OCI-LY1 (cell line): ENCODE results near the gene TNFRSF6B.

ENCODE experiments used
- H2AFZ ChIP-seq: fragments of 200-600 bp; sonication (generic), shearing (Covaris generic); 2 replicates; pipeline ENCODE4 v1.6.0; 2014; ENCODE audit warnings: antibody characterized with exemption, mild to moderate bottlenecking, low read length
- H3F3A ChIP-seq: fragments of 200-600 bp; sonication (generic), shearing (Covaris generic); 2 replicates; pipeline ENCODE4 v1.6.0; 2014; ENCODE audit warnings: mild to moderate bottlenecking, antibody characterized with exemption, low read length, moderate library complexity; ENCODE audit not compliant: insufficient read depth
- H3K27ac ChIP-seq: fragments of 200-600 bp; sonication (generic); 2 replicates; pipeline ENCODE4 v1.5.1; 2014; ENCODE audit warnings: low read length, mixed run types, mild to moderate bottlenecking, low read depth; ENCODE audit not compliant: poor library complexity, severe bottlenecking
- H3K27me3 ChIP-seq: fragments of 200-600 bp; sonication (generic); 2 replicates; pipeline ENCODE4 v1.6.0; 2014; ENCODE audit warnings: antibody characterized with exemption, mild to moderate bottlenecking, low read length, moderate library complexity; ENCODE audit not compliant: insufficient read depth
- H3K36me3 ChIP-seq: fragments of 200-600 bp; sonication (generic); 2 replicates; pipeline ENCODE4 v1.6.1; 2014; ENCODE audit warnings: mild to moderate bottlenecking, antibody characterized with exemption, low read length, moderate library complexity, mixed read lengths; ENCODE audit not compliant: insufficient read depth
- H3K4me1 ChIP-seq: fragments of 200-600 bp; sonication (generic); 2 replicates; pipeline ENCODE4 v1.5.1; 2014; ENCODE audit warnings: mild to moderate bottlenecking, low read length, moderate library complexity; ENCODE audit not compliant: insufficient read depth, severe bottlenecking
- H3K4me2 ChIP-seq: fragments of 200-600 bp; sonication (generic), shearing (Covaris generic); 2 replicates; pipeline ENCODE4 v1.6.1; 2014; ENCODE audit warnings: low read length
- H3K4me3 ChIP-seq: fragments of 200-600 bp; sonication (generic); 2 replicates; pipeline ENCODE4 v1.5.1; 2014; ENCODE audit warnings: low read length, low read depth, mild to moderate bottlenecking, mixed read lengths; ENCODE audit not compliant: poor library complexity, severe bottlenecking
- H3K79me2 ChIP-seq: fragments of 200-600 bp; shearing (Covaris generic); 2 replicates; pipeline ENCODE4 v1.6.1; 2016; ENCODE audit warnings: mixed run types, low read length, mixed read lengths; ENCODE audit not compliant: insufficient read depth
- H3K9ac ChIP-seq: fragments of 200-600 bp; sonication (generic), shearing (Covaris generic); 2 replicates; pipeline ENCODE4 v1.6.1; 2014; ENCODE audit warnings: mild to moderate bottlenecking, low read length, mixed read lengths
- H3K9me2 ChIP-seq: fragments of 200-600 bp; sonication (generic), shearing (Covaris generic); 2 replicates; pipeline ENCODE4 v1.6.1; 2014; ENCODE audit warnings: low read depth, mild to moderate bottlenecking, low read length, mixed read lengths
- H3K9me3 ChIP-seq: fragments of 200-600 bp; shearing (Covaris generic); 2 replicates; pipeline ENCODE4 v1.6.1; 2014; ENCODE audit warnings: low read length, mixed read lengths
- H4K20me1 ChIP-seq: fragments of 200-600 bp; sonication (generic), shearing (Covaris generic); 2 replicates; pipeline ENCODE4 v1.6.0; 2016; ENCODE audit warnings: mild to moderate bottlenecking, low read length; ENCODE audit not compliant: insufficient read depth
- EZH2 ChIP-seq: fragments of 200-600 bp; sonication (generic), shearing (Covaris generic); IDR thresholded peaks from 2 replicates; pipeline ENCODE4 v1.8.0; 2017; ENCODE audit warnings: borderline replicate concordance, mixed run types, mild to moderate bottlenecking, antibody characterized with exemption, low read length, moderate library complexity, mixed read lengths
- TF ChIP-seq, protein P1 (sequence below): fragments of 200-600 bp; sonication (generic), shearing (Covaris generic); IDR thresholded peaks from 2 replicates; pipeline ENCODE4 v1.5.1; 2017; ENCODE audit warnings: mild to moderate bottlenecking, antibody characterized with exemption, low read length, moderate library complexity, mixed read lengths

TNFRSF6B gene

DNA sequence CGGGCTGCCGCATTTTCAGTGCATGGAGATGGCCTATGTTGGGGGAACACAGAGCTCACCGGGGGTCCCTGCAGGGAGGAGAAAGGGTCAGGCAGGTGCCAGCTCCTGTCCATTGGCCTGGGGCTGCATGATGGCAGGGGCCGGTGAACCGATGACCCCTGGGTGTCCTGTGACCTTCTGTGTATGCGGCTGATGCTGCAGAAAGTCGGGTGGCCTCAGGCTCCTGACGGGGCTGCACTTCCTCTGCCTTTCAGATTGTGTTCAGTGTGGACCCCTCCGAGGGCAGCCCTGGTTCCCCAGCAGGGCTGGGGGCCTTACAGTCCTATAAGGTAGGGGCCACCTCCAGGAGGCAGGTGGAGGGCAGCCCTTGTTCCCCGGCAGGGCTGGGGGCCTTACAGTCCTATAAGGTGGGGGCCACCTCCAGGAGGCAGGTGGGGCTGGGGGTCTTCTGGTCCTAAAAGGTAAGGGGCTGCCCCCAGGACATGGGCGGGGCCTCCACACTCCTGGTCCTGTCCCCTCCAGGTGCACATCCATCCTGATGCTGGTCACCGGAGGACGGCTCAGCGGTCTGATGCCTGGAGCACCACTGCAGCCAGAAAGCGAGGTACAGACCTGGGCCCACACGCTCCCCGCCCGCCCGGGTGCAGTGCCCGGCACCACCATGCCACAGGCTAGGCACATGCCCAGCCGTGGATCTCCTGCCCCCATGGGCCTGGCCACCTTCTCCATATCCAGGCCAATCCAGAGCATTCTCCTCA is 11.0 kb upstream of the TNFRSF6B start:
- no peak overlapping the region for H3K4me2 ChIP-seq
- no peaks in the 10 kb centered on the region for H3K9me3 ChIP-seq
- no peak overlapping the region for H3K27ac ChIP-seq
- peaks cover 15% of the 10 kb centered on the region for H3K36me3 ChIP-seq
- H3K4me3 ChIP-seq = no peak overlapping the region
- no peak overlapping the region for H2AFZ ChIP-seq
- H3K9me2 ChIP-seq = no peaks in the 10 kb centered on the region
- H3F3A ChIP-seq = no peaks in the 10 kb centered on the region
- H3K4me1 ChIP-seq = no peaks in the 10 kb centered on the region
- no peaks in the 10 kb centered on the region for H3K79me2 ChIP-seq
- no peaks in the 10 kb centered on the region for H4K20me1 ChIP-seq
- no peaks in the 10 kb centered on the region; the same call in 1 of the 2 replicates for H3K27me3 ChIP-seq
- TF ChIP-seq, protein P1, sequence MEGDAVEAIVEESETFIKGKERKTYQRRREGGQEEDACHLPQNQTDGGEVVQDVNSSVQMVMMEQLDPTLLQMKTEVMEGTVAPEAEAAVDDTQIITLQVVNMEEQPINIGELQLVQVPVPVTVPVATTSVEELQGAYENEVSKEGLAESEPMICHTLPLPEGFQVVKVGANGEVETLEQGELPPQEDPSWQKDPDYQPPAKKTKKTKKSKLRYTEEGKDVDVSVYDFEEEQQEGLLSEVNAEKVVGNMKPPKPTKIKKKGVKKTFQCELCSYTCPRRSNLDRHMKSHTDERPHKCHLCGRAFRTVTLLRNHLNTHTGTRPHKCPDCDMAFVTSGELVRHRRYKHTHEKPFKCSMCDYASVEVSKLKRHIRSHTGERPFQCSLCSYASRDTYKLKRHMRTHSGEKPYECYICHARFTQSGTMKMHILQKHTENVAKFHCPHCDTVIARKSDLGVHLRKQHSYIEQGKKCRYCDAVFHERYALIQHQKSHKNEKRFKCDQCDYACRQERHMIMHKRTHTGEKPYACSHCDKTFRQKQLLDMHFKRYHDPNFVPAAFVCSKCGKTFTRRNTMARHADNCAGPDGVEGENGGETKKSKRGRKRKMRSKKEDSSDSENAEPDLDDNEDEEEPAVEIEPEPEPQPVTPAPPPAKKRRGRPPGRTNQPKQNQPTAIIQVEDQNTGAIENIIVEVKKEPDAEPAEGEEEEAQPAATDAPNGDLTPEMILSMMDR = no peak
- no peak for TF ChIP-seq EZH2
- no peak overlapping the region for H3K9ac ChIP-seq

DNA sequence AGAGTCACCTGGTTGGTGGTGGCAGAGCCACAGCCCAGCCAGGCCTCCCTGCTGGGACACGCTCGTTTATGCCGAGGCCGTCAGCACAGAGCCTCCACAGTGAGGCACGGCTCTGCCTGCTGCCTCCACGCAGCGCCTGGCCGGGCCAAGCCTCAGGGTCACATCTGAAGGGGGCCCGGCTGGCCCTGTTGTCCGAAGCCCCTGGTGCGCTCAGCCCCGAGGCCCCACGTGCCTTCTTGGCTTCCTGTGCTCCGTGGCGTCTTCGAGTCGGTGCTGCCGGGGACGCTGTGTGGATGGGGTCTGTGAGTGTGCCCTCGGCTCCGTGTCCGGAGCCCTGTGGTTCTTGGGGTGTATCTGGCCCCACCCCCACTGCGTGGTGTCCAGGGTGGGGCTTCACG is 10.4 kb upstream of the TNFRSF6B start:
- no peak overlapping the region for H2AFZ ChIP-seq
- H4K20me1 ChIP-seq = no peaks in the 10 kb centered on the region
- no peaks in the 10 kb centered on the region for H3F3A ChIP-seq
- TF ChIP-seq EZH2 = no peak
- TF ChIP-seq, protein P1 = no peak
- no peak overlapping the region for H3K9ac ChIP-seq
- H3K27ac ChIP-seq = no peak overlapping the region
- H3K9me2 ChIP-seq = no peaks in the 10 kb centered on the region
- H3K4me3 ChIP-seq = no peak overlapping the region
- H3K27me3 ChIP-seq = no peaks in the 10 kb centered on the region; the same call in 1 of the 2 replicates
- H3K9me3 ChIP-seq = no peaks in the 10 kb centered on the region
- H3K4me2 ChIP-seq = no peak overlapping the region
- H3K4me1 ChIP-seq = no peaks in the 10 kb centered on the region
- peaks cover 15% of the 10 kb centered on the region for H3K36me3 ChIP-seq
- no peaks in the 10 kb centered on the region for H3K79me2 ChIP-seq

DNA sequence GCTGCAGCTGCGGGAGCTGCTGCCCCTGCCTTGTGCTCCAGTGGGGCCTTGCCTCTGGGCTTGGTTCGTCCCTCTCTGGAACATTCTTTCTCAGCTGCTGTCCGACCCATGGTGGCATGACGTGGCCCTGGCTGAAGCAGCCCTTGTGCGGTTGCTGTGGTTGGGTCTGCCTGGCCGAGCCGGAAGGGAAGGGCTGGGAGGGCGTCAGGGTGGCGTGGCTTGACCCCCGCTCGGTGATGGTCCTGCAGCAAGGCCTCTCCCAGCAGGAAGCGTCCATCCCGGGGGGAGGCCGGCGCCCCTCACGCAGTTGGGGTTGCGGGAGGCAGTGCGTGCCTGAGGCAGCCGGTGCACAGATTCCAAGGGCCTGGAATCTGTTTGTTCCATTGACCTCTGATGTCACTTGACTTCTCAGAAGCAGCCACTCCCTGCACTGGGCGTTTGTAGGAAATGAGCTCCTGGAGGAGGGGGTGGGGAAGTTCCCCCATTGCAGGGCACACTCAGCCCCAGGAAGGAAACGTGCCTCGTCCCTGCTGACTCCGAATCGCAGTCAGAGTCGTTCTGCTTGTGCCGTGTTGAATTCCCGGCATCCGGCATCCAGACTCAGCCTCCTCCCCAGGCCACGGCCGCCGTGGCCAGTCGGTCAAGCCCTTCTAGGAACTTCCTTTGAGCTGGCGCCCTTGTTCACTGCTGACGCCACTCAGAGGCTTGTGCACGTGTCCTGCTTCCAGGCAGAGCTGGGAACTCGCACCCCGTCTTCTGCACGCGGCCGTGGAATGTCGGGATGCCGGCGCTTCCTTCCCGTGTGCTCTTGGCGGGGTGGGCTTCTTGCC is 9.7 kb upstream of the TNFRSF6B start:
- TF ChIP-seq EZH2 = no peak
- TF ChIP-seq, protein P1 = no peak
- Histone ChIP-seq H3K9ac (no peak overlapping the region), H3K9me3 (no peaks in the 10 kb centered on the region), H3K27ac (no peak overlapping the region), H4K20me1 (no peaks in the 10 kb centered on the region), H3K27me3 (no peaks in the 10 kb centered on the region; the same call in 1 of the 2 replicates), H3K4me2 (no peak overlapping the region), H3K4me1 (no peaks in the 10 kb centered on the region), H3K4me3 (no peak overlapping the region), H3K36me3 (peaks cover 15% of the 10 kb centered on the region), H3F3A (no peaks in the 10 kb centered on the region), H3K79me2 (no peaks in the 10 kb centered on the region), H3K9me2 (no peaks in the 10 kb centered on the region), H2AFZ (no peak overlapping the region)
